MM.1S (cell line): ENCODE data around the gene PARP11.

Experiments used
- EZH2 ChIP-seq: fragments of 300-600 bp; sonication (generic); optimal IDR thresholded peaks from 2 replicates; pipeline ENCODE3; 2017; ENCODE audit warnings: low read depth, mild to moderate bottlenecking, antibody characterized with exemption, low read length, mixed read lengths
- TF ChIP-seq, protein P1 (sequence below): fragments of 300-600 bp; sonication (generic); IDR thresholded peaks from 2 replicates; pipeline ENCODE4 v1.5.1; 2016; ENCODE audit warnings: antibody characterized with exemption, low read length, mixed read lengths

DNA sequence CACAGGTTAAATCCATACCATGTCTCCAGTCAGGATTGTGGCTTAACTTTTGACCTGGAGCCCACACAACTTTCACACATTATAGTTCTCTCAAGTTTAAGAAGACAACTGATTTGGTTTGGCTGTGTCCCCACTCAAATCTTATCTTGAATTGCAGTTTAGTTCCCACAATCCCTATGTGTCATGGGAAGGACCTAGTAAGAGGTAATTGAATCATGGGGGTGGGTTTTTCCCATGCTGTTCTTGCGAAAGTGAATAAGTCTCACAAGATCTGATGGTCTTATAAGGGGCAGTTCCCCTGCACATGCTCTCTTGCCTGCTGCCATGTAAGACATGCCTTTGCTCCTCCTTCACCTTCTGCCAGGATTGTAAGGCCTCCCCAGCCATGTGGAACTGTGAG lies 38.2 kb upstream of the PARP11 start:
- TF ChIP-seq EZH2: no peak
- TF ChIP-seq, protein P1, sequence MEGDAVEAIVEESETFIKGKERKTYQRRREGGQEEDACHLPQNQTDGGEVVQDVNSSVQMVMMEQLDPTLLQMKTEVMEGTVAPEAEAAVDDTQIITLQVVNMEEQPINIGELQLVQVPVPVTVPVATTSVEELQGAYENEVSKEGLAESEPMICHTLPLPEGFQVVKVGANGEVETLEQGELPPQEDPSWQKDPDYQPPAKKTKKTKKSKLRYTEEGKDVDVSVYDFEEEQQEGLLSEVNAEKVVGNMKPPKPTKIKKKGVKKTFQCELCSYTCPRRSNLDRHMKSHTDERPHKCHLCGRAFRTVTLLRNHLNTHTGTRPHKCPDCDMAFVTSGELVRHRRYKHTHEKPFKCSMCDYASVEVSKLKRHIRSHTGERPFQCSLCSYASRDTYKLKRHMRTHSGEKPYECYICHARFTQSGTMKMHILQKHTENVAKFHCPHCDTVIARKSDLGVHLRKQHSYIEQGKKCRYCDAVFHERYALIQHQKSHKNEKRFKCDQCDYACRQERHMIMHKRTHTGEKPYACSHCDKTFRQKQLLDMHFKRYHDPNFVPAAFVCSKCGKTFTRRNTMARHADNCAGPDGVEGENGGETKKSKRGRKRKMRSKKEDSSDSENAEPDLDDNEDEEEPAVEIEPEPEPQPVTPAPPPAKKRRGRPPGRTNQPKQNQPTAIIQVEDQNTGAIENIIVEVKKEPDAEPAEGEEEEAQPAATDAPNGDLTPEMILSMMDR: no peak
